ENCODE measurements around the gene KRT76.
"Not testable (repeated sequence)": the region's sequence is repeated elsewhere in the genome, so short reads cannot be mapped to it uniquely, and the experiment has no call there.

Gene KRT76

GRCh38 chr12:52767020-52767379 is 10.1 kb downstream of the KRT76 start:
- TF ChIP-seq CTCF (IDR thresholded peaks at IDR 0.05; ENCODE audit: low read depth, low read length), result no peak
- in situ Hi-C loops (cut with HindIII; ENCODE audit: low sequenced_read_pairs), result no loop called here
- DNase-seq (ENCODE audit: low read depth, low spot score), result no peak
- H3K4me3 ChIP-seq (ENCODE audit: low read depth, low read length), result no peak overlapping the region

- no peak for TF ChIP-seq CTCF (IDR thresholded peaks at IDR 0.05; ENCODE audit: low read depth, low read length)
- no peak for DNase-seq (ENCODE audit: low read depth, low spot score)
- in situ Hi-C loops (cut with HindIII; ENCODE audit: low sequenced_read_pairs), result no loop called here
- no peak overlapping the region for H3K4me3 ChIP-seq (ENCODE audit: low read depth, low read length)
Measured at GRCh38 chr12:52766351-52767019, 10.7 kb downstream of the KRT76 start.

DNA sequence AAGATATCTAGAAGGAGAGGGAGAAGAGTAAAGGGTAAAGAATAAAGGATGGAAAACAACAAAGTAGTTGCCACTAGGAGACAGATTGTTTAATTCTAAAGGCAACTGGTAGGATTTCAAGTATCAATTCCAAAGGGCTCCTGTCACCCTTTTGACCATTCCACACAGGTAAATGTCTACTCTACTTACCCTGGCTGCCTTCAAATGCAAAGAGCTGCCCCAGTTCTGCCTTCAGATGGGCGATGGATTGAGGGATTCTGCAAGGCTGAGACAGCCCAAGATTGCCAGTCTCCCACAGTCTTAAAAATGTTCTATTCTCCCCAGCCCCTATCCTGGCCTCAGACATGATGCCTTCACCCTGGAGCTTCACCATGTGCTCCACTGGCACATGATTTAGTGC is 11.4 kb downstream of the KRT76 start:
- in situ Hi-C loops (cut with HindIII; ENCODE audit: low sequenced_read_pairs), result no loop called here
- no peak overlapping the region for H3K4me3 ChIP-seq (ENCODE audit: low read depth, low read length)
- DNase-seq (ENCODE audit: low read depth, low spot score), result no peak
- TF ChIP-seq CTCF (IDR thresholded peaks at IDR 0.05; ENCODE audit: low read depth, low read length), result no peak

DNA sequence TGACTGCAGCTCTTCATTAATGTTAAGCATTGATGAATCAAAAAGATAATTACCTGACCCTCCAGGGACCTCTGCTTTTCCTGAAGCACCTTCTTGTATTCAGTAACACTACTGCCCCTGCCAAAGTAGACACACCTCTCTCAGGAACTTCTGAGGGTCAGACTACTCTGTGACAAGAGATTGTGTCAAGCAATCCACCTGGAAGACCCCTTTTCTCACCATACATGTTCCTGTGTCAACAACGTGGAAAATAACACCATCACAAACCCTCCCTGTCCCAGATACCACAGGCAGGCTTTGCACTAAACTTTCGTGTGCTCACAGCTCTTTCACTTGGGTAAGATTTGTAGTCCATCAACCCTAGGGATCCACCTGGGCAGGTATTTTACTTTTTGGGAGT is 13.2 kb downstream of the KRT76 start:
- no peak overlapping the region for H3K4me3 ChIP-seq (ENCODE audit: low read depth, low read length)
- in situ Hi-C loops (cut with HindIII; ENCODE audit: low sequenced_read_pairs), result no loop called here
- no peak for DNase-seq (ENCODE audit: low read depth, low spot score)
- no peak for TF ChIP-seq CTCF (IDR thresholded peaks at IDR 0.05; ENCODE audit: low read depth, low read length)

- in situ Hi-C loops (cut with HindIII; ENCODE audit: low sequenced_read_pairs), result no loop called here
- no peak for TF ChIP-seq CTCF (IDR thresholded peaks at IDR 0.05; ENCODE audit: low read depth, low read length)
Measured at GRCh38 chr12:52763036-52763659, 14.0 kb downstream of the KRT76 start.

GRCh38 chr12:52761802-52762201 is 15.3 kb downstream of the KRT76 start:
- no peak for DNase-seq (ENCODE audit: low read depth, low spot score)
- in situ Hi-C loops (cut with HindIII; ENCODE audit: low sequenced_read_pairs), result no loop called here
- H3K4me3 ChIP-seq (ENCODE audit: low read depth, low read length), result no peak overlapping the region
- no peak for TF ChIP-seq CTCF (IDR thresholded peaks at IDR 0.05; ENCODE audit: low read depth, low read length)

More at GRCh38 chr12:52763036-52763659, 14.0 kb downstream of the KRT76 start:
- H3K4me3 ChIP-seq (ENCODE audit: low read depth, low read length), result no peak overlapping the region
- DNase-seq (ENCODE audit: low read depth, low spot score), result no peak

GRCh38 chr12:52761218-52761617 is 15.9 kb downstream of the KRT76 start:
- H3K4me3 ChIP-seq (ENCODE audit: low read depth, low read length); DNase-seq (ENCODE audit: low read depth, low spot score); in situ Hi-C loops (cut with HindIII; ENCODE audit: low sequenced_read_pairs): not testable (repeated sequence)
